HCT116 (cell line): ENCODE data around the gene FOXK2. TPM values are rescaled to one million over a fixed set of nuclear protein-coding genes. Genes with fewer than 3 reads are reported as not detected.
"Not testable (repeated sequence)": the region's sequence is repeated elsewhere in the genome, so short reads cannot be mapped to it uniquely, and the experiment has no call there.

Source experiments
- ATAC-seq: fragments of 200-7000 bp; cut with Tn5 transposase; 2 replicates; pipeline ENCODE4 v1.9.1; 2020; ENCODE audit warnings: mild to moderate bottlenecking, moderate library complexity
- BruUV-seq: library from RNA; stranded (reverse); fragments of 400-500 nt; replicated peaks from 2 replicates; lab custom pipeline; 2021; lab: Mats Ljungman, UMichigan
- CTCF ChIA-PET: fragments of 300-600 bp; sonication (Branson Sonifier 250); formaldehyde crosslinking; loops from one replicate; lab custom pipeline; 2021; ENCODE audit warnings: antibody characterized with exemption; lab: Charles Lee
- POLR2A ChIA-PET: fragments of 300-600, 350-600 bp; sonication (Branson Sonifier 250); formaldehyde crosslinking; loops from one replicate; lab custom pipeline; 2021; ENCODE audit warnings: antibody characterized with exemption; lab: Charles Lee
- RAD21 ChIA-PET, 2 experiments: fragments of 300-600 bp; sonication (Branson Sonifier 250); formaldehyde crosslinking; loops; one replicate each; lab custom pipeline; 2023; ENCODE audit warnings: low total read pairs in 2 of 2; ENCODE audit not compliant: uncharacterized antibody in 2 of 2, unreplicated experiment in 2 of 2, low non-redundant PET in 1 of 2; lab: Charles Lee
- DNase-seq: peaks from one replicate; pipeline ENCODE4 v3.0.0-alpha.2; 2010; ENCODE audit warnings: low read depth, low spot score
- H2AFZ ChIP-seq: fragments of 200-600 bp; shearing (Covaris generic), sonication (generic); 2 replicates; pipeline ENCODE4 v1.6.1; 2017; ENCODE audit warnings: low read depth, mixed run types, mixed read lengths, antibody characterized with exemption, low read length; ENCODE audit not compliant: poor library complexity, severe bottlenecking
- H3K27ac ChIP-seq: 2 replicates; pipeline ENCODE4 v1.5.1; 2012; ENCODE audit warnings: low read depth, low read length
- H3K27me3 ChIP-seq: fragments of 200-600 bp; sonication (generic); 2 replicates; pipeline ENCODE4 v1.6.1; 2016; ENCODE audit warnings: mixed run types, low read length, mixed read lengths; ENCODE audit not compliant: insufficient read depth
- H3K36me3 ChIP-seq, 2 experiments: fragments of 200-500 bp in 1 of 2; fragments of 200-600 bp in 1 of 2; sonication (Bioruptor generic) in 1 of 2; sonication (generic) in 1 of 2; 2 replicates each; pipeline versions ENCODE4 v1.5.1 to v1.6.1; 2014 to 2016; ENCODE audit warnings: low read length in 2 of 2, inconsistent platforms in 1 of 2, mixed read lengths in 1 of 2, mixed run types in 1 of 2; ENCODE audit not compliant: insufficient read depth in 2 of 2, control insufficient read depth in 1 of 2
- H3K4me1 ChIP-seq, 2 experiments: fragments of 200-600 bp in 1 of 2; sonication (generic) in 1 of 2; 2 replicates each; pipeline versions ENCODE4 v1.5.1 to v1.6.1; 2012 to 2017; ENCODE audit warnings: low read length in 2 of 2, inconsistent platforms in 1 of 2, mild to moderate bottlenecking in 1 of 2, mixed read lengths in 1 of 2, mixed run types in 1 of 2, moderate library complexity in 1 of 2; ENCODE audit not compliant: insufficient read depth in 2 of 2, control insufficient read depth in 1 of 2
- H3K4me2 ChIP-seq: fragments of 200-600 bp; sonication (generic); 2 replicates; pipeline ENCODE4 v1.6.1; 2017; ENCODE audit warnings: mixed run types, low read length, mixed read lengths
- H3K4me3 ChIP-seq, 2 experiments: fragments of 200-600 bp in 1 of 2; sonication (generic) in 1 of 2; replicated peaks in 1 of 2; 2 replicates each; pipeline ENCODE4 v1.5.1; 2011 to 2016; ENCODE audit warnings: low read length in 2 of 2, control low read depth in 1 of 2, low read depth in 1 of 2, mild to moderate bottlenecking in 1 of 2, mixed read lengths in 1 of 2, mixed run types in 1 of 2
- H3K79me2 ChIP-seq: fragments of 200-600 bp; sonication (generic); 2 replicates; pipeline ENCODE4 v1.6.1; 2017; ENCODE audit warnings: mild to moderate bottlenecking, mixed run types, low read length, moderate library complexity, mixed read lengths; ENCODE audit not compliant: insufficient read depth
- H3K9ac ChIP-seq: fragments of 200-600 bp; sonication (generic); 2 replicates; pipeline ENCODE4 v1.6.1; 2016; ENCODE audit warnings: low read length, mixed read lengths
- H3K9me2 ChIP-seq: fragments of 200-600 bp; sonication (generic), shearing (Covaris generic); 2 replicates; pipeline ENCODE4 v1.6.1; 2017; ENCODE audit warnings: mixed run types, mild to moderate bottlenecking, moderate library complexity; ENCODE audit not compliant: insufficient read depth
- H3K9me3 ChIP-seq, 2 experiments: fragments of 200-500 bp in 1 of 2; fragments of 200-600 bp in 1 of 2; sonication (Bioruptor generic) in 1 of 2; sonication (generic) in 1 of 2; 2 replicates each; pipeline ENCODE4 v1.6.1; 2014 to 2017; ENCODE audit warnings: low read length in 2 of 2, mixed read lengths in 2 of 2, inconsistent platforms in 1 of 2, low read depth in 1 of 2, mild to moderate bottlenecking in 1 of 2, mixed run types in 1 of 2, moderate library complexity in 1 of 2; ENCODE audit not compliant: control insufficient read depth in 1 of 2, insufficient read depth in 1 of 2
- H4K20me1 ChIP-seq: fragments of 200-600 bp; sonication (generic), shearing (Covaris generic); 2 replicates; pipeline ENCODE4 v1.6.1; 2017; ENCODE audit warnings: mixed run types, mild to moderate bottlenecking, moderate library complexity; ENCODE audit not compliant: insufficient read depth
- POLR2A ChIP-seq: IDR thresholded peaks from 2 replicates; pipeline ENCODE4 v1.7.0; 2011; ENCODE audit warnings: borderline replicate concordance; ENCODE audit not compliant: insufficient read depth, insufficient read length; ENCODE audit errors: extremely low read depth
- SP1 ChIP-seq: IDR thresholded peaks from 2 replicates; pipeline ENCODE4 v1.6.1; 2012; ENCODE audit warnings: low read depth
- ZBTB33 ChIP-seq: IDR thresholded peaks from 2 replicates; pipeline ENCODE4 v1.6.1; 2011; ENCODE audit warnings: mild to moderate bottlenecking, low read length, moderate library complexity; ENCODE audit not compliant: insufficient replicate concordance; ENCODE audit errors: extremely low read depth
- ZFX ChIP-seq: fragments of 450-650 bp; IDR thresholded peaks from 2 replicates; pipeline ENCODE4 v1.6.1; 2017
- intact Hi-C: fragments of 100-400 bp; cut with micrococcal nuclease; formaldehyde crosslinking; loops from 2 replicates; pipeline ENCODE4 v1.10.0; 2022
- total RNA-seq: library from RNA; stranded (reverse); gene quantifications from one replicate; pipeline ENCODE4 v1.2.1, GENCODE V29; 2021; ENCODE audit not compliant: unreplicated experiment

Gene FOXK2
- total RNA-seq, 1 experiment from 2014 or later: 122 TPM

- H3K9me2 ChIP-seq, BruUV-seq, H3K9ac ChIP-seq, H3K27ac ChIP-seq, H2AFZ ChIP-seq, H3K9me3 ChIP-seq, H3K4me1 ChIP-seq, ATAC-seq, intact Hi-C loops, RAD21 ChIA-PET, DNase-seq, H3K4me3 ChIP-seq, H3K4me2 ChIP-seq, H3K27me3 ChIP-seq, CTCF ChIA-PET, H4K20me1 ChIP-seq, POLR2A ChIA-PET: not testable (repeated sequence)
- Histone ChIP-seq H3K36me3 (peaks cover 42 to 67% of the 10 kb centered on the region in 2 experiments), H3K79me2 (peaks cover 79% of the 10 kb centered on the region)
Measured at GRCh38 chr17:82575581-82576221, 56.2 kb downstream of the FOXK2 start.

DNA sequence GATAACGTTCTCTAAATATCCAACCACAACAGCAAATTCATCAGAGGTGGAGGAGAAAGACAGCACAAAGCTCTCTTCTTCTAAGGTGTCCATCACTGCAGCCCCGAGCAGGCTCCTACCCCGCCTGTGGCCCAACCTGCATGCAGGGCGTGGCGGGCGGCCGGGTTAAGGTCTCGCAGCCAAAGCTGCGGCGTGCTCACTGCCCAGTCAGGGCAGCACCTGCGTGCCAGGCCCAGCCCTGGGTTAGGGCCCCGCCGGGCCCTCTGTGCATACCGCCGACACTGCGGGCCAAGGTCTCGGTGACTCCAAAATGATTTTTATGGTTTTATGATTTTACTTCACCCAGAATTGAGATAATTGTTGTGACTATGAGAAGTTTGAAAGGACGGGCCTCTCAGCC, 57.8 kb downstream of the FOXK2 start:
- H3K79me2 ChIP-seq: peaks cover 79% of the 10 kb centered on the region
- CTCF ChIA-PET: no interaction called here

DNA sequence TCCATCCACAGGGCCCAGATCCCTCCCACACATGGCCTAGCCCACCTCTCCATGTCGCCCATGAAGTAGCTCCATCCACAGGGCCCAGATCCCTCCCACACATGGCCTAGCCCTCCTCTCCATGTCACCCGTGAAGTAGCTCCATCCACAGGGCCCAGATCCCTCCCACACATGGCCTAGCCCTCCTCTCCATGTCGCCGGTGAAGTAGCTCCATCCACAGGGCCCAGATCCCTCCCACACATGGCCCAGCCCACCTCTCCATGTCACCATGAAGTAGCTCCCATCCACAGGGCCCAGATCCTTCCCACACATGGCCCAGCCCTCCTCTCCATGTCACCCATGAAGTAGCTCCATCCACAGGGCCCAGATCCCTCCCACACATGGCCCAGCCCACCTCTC, 60.4 kb downstream of the FOXK2 start:
- intact Hi-C loops, H3K4me2 ChIP-seq, BruUV-seq, H2AFZ ChIP-seq, CTCF ChIA-PET, DNase-seq, H3K4me1 ChIP-seq, H3K27ac ChIP-seq, H3K9me3 ChIP-seq, H3K27me3 ChIP-seq, H3K9me2 ChIP-seq, POLR2A ChIA-PET, RAD21 ChIA-PET, ATAC-seq, H3K9ac ChIP-seq, H4K20me1 ChIP-seq, H3K4me3 ChIP-seq: not testable (repeated sequence)
- Histone ChIP-seq H3K36me3 (peaks cover 38 to 55% of the 10 kb centered on the region in 2 experiments; a peak in 3 of 4 replicates), H3K79me2 (peaks cover 78% of the 10 kb centered on the region)

More for the DNA sequence above, 57.8 kb downstream of the FOXK2 start:
- Histone ChIP-seq H3K27ac (no peak overlapping the region), H3K4me1 (no peaks in the 10 kb centered on the region), H4K20me1 (peaks cover 6% of the 10 kb centered on the region; the same call in 1 of the 2 replicates), H3K9ac (no peak overlapping the region), H3K9me2 (no peaks in the 10 kb centered on the region), H3K4me3 (no peak overlapping the region), H3K27me3 (no peaks in the 10 kb centered on the region), H3K9me3 (no peaks in the 10 kb centered on the region), H3K36me3 (peaks cover 35 to 59% of the 10 kb centered on the region in 2 experiments), H2AFZ (no peak overlapping the region), H3K4me2 (no peak overlapping the region)
- BruUV-seq: TSS peak; percentile 38
- TF ChIP-seq ZBTB33 (no peak), ZFX (no peak), POLR2A (no peak), SP1 (no peak)
- intact Hi-C loops: no loop called here
- ATAC-seq (peak; percentile 29; the same call in 1 of the 2 replicates), DNase-seq (no peak)
- ChIA-PET POLR2A (no interaction called here), RAD21 (interaction anchor here in 1 of 2 experiments (0.6 kb wide), 1 partner anchor 589 kb away, joined by 5 read pairs; no protein-coding TSS in a partner anchor)
